IPS-15b (cell line): Measurements from ENCODE around the gene RAB6D.
"Not testable (repeated sequence)": the region's sequence is repeated elsewhere in the genome, so short reads cannot be mapped to it uniquely, and the experiment has no call there.

Source experiments
- H3K27me3 ChIP-seq: one replicate; pipeline ENCODE4 v1.6.1; 2013; ENCODE audit warnings: low read length; ENCODE audit not compliant: control insufficient read depth, insufficient read depth
- H3K36me3 ChIP-seq: one replicate; pipeline ENCODE4 v1.6.1; 2013; ENCODE audit warnings: low read length; ENCODE audit not compliant: control insufficient read depth, insufficient read depth
- H3K4me1 ChIP-seq: one replicate; pipeline ENCODE4 v1.6.1; 2013; ENCODE audit warnings: mild to moderate bottlenecking, low read length; ENCODE audit not compliant: control insufficient read depth, insufficient read depth
- H3K4me3 ChIP-seq: one replicate; pipeline ENCODE4 v1.5.1; 2013; ENCODE audit warnings: low read depth, low read length
- H3K9ac ChIP-seq: one replicate; pipeline ENCODE4 v1.6.1; 2013; ENCODE audit warnings: low read depth, mild to moderate bottlenecking, low read length
- H3K9me3 ChIP-seq: one replicate; pipeline ENCODE4 v1.6.1; 2013; ENCODE audit warnings: mild to moderate bottlenecking, low read length; ENCODE audit not compliant: control insufficient read depth, insufficient read depth

RAB6D gene

DNA sequence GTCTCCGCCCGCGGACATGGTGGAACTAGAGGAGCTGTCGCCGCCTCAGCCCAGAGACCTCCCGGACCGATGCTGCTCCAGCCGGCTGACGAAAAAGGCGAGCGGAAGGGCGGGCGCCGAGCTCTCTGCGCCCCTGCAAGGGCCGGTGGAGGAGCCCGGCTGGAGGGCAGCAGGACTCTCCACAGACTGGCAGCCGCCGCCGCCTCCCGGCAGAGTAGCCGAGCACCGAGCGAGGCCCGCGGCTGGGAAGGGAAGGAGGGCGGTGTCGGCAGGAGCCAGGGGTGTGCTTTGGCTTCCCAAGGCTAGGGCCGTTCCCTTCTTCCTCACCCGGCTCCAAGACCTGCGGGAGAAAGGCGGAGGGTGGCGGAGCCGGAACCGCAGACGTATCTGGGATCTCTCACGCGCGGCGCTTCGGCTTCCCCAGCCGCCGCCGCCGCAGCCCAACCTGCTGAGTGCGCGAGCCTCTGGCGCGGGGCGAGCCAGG is at the start of gene RAB6D:
Gene RAB6D, minus strand, starts transcription at position 466 of the 484 bp plus-strand sequence. Its CDS starts 448 bp downstream, at position 18.
- H3K36me3 ChIP-seq, H3K9me3 ChIP-seq, H3K9ac ChIP-seq, H3K4me1 ChIP-seq: not testable (repeated sequence)
- Histone ChIP-seq H3K4me3 (peak within 1 kb of the TSS; percentile 46), H3K27me3 (peaks cover 19% of the 10 kb centered on the region)

DNA sequence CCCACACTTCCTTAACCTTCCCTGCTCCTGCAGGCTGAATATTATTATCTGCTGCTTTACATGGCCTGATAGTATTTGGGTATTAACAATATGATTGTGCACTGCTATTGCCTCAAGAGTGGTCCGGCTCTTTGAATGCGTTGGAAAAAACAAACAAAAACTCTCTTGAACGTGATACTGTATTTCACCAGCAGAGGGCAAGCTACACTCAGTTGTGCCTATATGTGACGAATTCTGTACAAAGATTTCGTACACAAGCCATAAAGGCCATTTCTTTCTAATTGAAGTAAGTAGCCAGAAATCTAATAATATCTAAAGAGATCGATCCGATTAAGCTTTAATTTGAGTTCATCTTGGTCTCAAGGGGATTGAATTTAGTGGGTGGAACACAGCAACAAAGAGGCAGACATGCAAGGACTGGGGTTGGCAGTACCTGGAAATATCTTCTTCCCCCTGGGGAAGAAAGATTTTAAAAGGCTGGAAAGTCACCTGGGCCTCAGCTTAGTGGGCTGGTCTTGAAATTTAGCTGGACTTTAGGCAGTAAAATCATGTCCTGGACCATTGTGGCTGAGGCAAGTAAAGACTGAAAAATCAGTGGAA is 49.3 kb upstream of the RAB6D start:
- Histone ChIP-seq H3K9ac (no peak overlapping the region), H3K9me3 (no peaks in the 10 kb centered on the region), H3K27me3 (no peaks in the 10 kb centered on the region), H3K4me1 (peaks cover 2% of the 10 kb centered on the region), H3K36me3 (no peaks in the 10 kb centered on the region), H3K4me3 (no peak overlapping the region)

DNA sequence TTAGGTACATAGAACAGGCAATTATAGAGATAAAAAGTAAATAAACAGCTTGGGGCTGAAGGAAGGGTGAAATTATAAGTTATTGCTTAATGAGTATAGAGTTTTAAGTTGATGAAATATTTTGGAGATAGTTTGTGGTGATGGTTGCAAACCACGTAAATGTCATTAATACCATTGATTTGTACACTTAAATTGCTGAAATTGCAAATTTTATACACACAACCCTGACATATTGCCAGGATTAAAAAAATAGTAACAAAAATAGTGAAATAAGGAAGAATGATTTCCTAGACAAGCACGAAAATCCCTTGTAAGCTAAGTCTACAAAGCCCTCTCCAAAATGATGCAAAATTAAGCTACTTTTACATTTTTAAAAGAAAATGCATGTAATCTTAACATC is 46.2 kb upstream of the RAB6D start:
- H3K9ac ChIP-seq = no peak overlapping the region
- no peaks in the 10 kb centered on the region for H3K36me3 ChIP-seq
- H3K9me3 ChIP-seq = no peaks in the 10 kb centered on the region
- H3K4me1 ChIP-seq = peaks cover 2% of the 10 kb centered on the region
- no peaks in the 10 kb centered on the region for H3K27me3 ChIP-seq
- no peak overlapping the region for H3K4me3 ChIP-seq

DNA sequence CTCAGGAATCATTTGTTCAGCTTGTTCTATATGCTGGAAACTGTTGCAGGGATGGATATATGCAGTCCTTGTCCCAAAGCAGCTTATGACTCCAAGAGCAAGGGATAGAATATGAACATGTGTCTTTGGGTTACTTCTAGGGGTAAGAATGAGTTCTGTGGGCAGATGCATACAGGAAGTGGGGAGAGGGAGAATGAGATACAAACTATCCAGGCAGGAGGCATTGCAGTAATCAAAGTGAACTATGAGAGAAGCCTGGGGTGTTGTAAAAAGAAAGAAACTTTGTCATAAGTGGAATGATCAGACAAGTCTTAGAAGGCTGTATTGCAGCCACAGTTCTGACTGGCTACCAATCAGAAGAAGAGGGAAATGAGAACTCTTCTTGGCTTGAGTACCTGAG is 44.8 kb upstream of the RAB6D start:
- no peaks in the 10 kb centered on the region for H3K9me3 ChIP-seq
- no peak overlapping the region for H3K4me3 ChIP-seq
- H3K36me3 ChIP-seq = no peaks in the 10 kb centered on the region
- H3K9ac ChIP-seq = no peak overlapping the region
- H3K4me1 ChIP-seq = peaks cover 2% of the 10 kb centered on the region
- no peaks in the 10 kb centered on the region for H3K27me3 ChIP-seq

DNA sequence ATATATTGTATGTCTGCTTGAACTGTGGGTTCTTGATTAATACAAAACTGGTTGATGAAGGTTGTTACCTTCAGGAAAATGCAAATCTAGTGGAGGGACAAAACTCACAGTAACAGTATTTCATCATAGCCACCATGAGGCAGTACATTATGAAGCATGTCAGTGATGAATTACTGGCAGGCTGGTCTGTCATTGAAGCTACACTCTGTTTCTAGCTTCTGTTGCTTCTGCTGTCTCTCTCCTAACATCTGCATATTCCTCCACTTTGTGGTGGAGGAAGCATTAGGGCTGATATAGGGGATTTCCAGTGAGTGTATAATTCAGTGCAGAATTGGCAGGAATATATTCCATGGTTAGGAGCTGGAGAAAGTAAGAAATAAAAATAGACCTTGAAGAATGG is 44.2 kb upstream of the RAB6D start:
- no peaks in the 10 kb centered on the region for H3K36me3 ChIP-seq
- no peaks in the 10 kb centered on the region for H3K9me3 ChIP-seq
- H3K27me3 ChIP-seq = no peaks in the 10 kb centered on the region
- peaks cover 2% of the 10 kb centered on the region for H3K4me1 ChIP-seq
- no peak overlapping the region for H3K9ac ChIP-seq
- H3K4me3 ChIP-seq = no peak overlapping the region

DNA sequence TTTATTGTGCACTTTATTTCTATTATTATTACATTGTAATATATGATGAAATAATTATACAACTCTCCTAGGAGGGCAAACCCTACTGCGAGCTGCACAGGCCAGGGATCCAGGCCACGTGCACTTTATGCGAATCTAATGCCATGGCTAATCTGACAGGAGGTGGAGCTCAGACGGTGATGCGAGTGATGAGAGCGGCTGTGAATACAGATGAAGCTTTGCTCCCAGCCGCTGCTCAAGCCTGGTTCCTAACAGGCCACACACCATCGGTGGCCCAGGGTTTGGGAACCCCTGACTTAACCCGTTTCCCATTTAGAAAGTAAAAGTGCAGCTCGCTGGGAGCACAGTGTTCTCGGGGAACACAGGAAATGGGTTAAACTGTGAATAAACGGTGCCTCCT is 40.8 kb upstream of the RAB6D start:
- H3K9ac ChIP-seq = no peak overlapping the region
- H3K27me3 ChIP-seq = no peaks in the 10 kb centered on the region
- no peak overlapping the region for H3K4me3 ChIP-seq

DNA sequence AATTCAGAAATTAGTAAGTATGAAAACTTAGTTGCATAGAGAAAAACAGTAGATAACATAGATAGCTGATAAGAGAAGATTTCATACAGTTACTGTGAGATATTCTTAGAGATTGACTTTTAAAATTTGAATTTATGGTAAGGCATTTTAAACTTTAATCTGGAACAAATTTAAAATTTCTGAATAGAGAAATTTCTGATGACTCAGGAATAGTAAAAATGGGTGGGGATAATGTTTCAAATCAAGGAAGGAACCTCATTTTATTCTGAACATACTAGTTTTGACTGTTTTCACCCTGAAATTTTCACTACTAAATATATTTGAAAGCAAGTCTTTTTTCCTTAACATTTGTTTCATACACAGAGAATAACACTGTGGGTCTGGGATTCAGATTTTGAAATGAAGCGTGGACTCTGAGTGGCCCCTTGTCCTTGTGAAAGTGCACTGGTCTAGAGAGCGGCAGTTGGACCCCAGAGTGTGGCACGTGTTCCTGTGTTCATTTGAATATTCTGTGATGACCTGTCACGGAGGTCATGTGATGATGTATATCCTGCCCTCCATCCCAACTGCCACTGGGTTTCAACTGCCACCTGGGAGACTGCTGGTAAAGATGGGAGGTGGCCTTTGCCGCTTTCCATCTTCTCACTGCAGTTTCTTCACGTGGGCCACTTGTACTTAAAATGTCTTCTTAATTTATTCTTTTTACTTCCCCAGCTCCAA is 38.5 kb upstream of the RAB6D start:
- Histone ChIP-seq H3K4me3 (no peak overlapping the region), H3K4me1 (no peaks in the 10 kb centered on the region), H3K27me3 (no peaks in the 10 kb centered on the region), H3K9ac (no peak overlapping the region), H3K9me3 (no peaks in the 10 kb centered on the region), H3K36me3 (no peaks in the 10 kb centered on the region)

More for the DNA sequence above, 40.8 kb upstream of the RAB6D start:
- H3K36me3 ChIP-seq = no peaks in the 10 kb centered on the region
- H3K4me1 ChIP-seq = no peaks in the 10 kb centered on the region
- H3K9me3 ChIP-seq = no peaks in the 10 kb centered on the region

DNA sequence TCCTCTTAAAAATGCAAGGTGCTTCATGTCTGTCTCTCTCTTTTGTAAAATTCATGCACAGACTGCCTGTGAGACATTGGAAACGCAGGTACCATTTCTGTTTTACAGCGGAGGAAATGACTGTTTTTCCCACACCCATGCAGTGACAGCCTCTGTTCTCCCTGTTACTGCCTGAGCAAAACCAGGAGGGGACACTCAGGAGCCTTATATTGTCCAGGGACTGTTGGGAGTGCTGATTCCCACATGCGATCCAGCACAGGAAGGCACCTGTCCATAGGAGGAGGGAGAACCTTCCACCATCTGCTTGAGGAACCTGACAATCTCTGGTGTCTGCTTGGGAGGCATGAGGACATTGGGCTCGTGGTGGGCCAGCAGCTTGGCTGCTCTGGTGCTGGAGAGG is 36.9 kb upstream of the RAB6D start:
- Histone ChIP-seq H3K36me3 (no peaks in the 10 kb centered on the region), H3K4me3 (no peak overlapping the region), H3K9ac (no peak overlapping the region), H3K9me3 (no peaks in the 10 kb centered on the region), H3K27me3 (no peaks in the 10 kb centered on the region), H3K4me1 (no peaks in the 10 kb centered on the region)

DNA sequence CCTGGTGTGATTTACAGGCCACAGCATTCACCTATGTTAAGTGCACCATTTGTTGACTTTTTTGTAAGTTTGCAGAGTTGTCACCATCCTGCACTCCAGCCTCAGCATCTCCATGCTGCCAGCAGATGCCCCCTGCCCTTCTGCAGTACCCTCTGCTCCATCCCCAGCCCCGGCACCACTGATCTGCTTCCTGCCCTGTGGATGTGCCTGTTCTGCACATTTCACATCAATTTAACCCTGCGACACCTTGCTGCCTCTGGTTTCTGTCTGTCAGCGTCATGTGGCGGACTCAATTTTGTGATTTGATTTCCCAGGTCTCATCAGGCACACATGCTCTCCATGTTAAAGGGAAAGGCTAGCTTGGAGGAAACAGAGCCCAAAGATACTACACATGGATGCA is 36.5 kb upstream of the RAB6D start:
- not testable (repeated sequence) for H3K36me3 ChIP-seq, H3K4me1 ChIP-seq, H3K9ac ChIP-seq, H3K27me3 ChIP-seq, H3K4me3 ChIP-seq, H3K9me3 ChIP-seq

DNA sequence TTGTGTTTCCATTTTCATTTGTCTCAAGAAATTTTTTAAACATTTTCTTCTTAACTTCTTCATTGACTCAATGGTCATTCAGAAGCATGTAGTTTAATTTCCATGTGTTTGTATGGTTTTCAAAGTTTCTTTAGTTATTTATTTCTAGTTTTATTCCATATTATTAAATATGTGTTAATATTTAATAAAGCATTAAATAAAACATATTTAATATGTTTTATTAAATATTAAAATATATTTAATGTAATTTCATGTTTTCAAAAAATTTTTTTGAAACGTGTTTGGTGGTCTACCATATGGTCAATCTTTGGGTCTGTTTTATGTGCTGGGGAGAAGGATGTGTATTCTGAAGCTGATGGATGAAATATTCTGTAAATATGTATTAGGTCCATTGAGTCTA is 32.2 kb upstream of the RAB6D start:
- H3K4me1 ChIP-seq, H3K9ac ChIP-seq, H3K4me3 ChIP-seq, H3K9me3 ChIP-seq, H3K36me3 ChIP-seq, H3K27me3 ChIP-seq: not testable (repeated sequence)

DNA sequence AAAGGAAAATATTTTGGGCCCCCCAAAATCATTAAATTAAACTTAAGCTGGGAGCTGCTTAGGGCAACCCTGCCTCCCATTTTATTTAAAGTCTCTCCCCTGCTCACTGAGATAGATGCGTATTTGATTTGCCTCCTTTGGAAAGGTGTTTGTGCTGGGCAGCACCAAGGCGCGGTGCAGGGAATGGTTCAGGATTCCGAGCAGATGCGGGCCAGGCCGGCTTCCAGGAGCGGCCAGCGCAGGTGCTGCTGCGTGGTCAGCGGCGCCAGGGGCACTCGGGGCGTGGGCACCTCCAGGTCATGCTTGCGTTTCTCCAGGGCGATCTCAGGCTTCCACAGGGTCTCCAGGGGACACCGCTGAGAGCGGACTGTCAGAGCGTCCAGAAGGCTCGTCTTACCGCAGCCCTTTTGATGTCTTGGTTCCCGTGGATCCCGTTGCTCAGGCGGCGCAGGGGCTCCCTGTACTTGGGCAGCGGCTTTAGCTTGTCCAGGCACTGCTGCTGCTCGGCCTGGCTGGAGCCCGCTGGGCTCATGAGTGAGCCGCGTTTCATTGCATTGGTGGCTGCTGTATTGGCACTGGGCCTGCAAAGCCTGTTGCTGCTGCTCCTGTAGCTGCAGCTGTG is 31.2 kb upstream of the RAB6D start:
- peak overlapping the region; percentile 62 for H3K4me3 ChIP-seq
- not testable (repeated sequence) for H3K27me3 ChIP-seq, H3K36me3 ChIP-seq, H3K4me1 ChIP-seq, H3K9me3 ChIP-seq
- H3K9ac ChIP-seq = peak overlapping the region; percentile 54
